Neural progenitor cell (in vitro differentiated cells): ENCODE measurements around the gene COX7A2L.

ENCODE experiments used
- CTCF ChIP-seq: fragments of 200-600 bp; sonication (generic); IDR thresholded peaks from 2 replicates; pipeline ENCODE4 v1.5.1; 2017; ENCODE audit warnings: antibody characterized with exemption, mild to moderate bottlenecking
- EZH2 ChIP-seq: fragments of 200-600 bp; sonication (generic); IDR thresholded peaks from 2 replicates; pipeline ENCODE4 v1.6.1; 2017; ENCODE audit warnings: antibody characterized with exemption, mild to moderate bottlenecking, moderate library complexity
- EZH2phosphoT487 ChIP-seq: fragments of 200-600 bp; sonication (generic); IDR thresholded peaks from 2 replicates; pipeline ENCODE4 v1.6.1; 2017; ENCODE audit warnings: antibody characterized with exemption

- no peak for TF ChIP-seq CTCF
- no peak for TF ChIP-seq EZH2phosphoT487
- no peak for TF ChIP-seq EZH2
Observed at GRCh38 chr2:42314892-42315468, 46.0 kb downstream of the COX7A2L start.
